NOMO-1 treated with dmso at 0.1 percent for 144 hours (cell line): ENCODE measurements around the gene MACROH2A2.
"Not testable (repeated sequence)": the region's sequence is repeated elsewhere in the genome, so short reads cannot be mapped to it uniquely, and the experiment has no call there.

Experiments
- DNase-seq: peaks from one replicate; lab custom pipeline; 2025; ENCODE audit not compliant: unreplicated experiment; lab: John Stamatoyannopoulos, UW

The MACROH2A2 gene

DNA sequence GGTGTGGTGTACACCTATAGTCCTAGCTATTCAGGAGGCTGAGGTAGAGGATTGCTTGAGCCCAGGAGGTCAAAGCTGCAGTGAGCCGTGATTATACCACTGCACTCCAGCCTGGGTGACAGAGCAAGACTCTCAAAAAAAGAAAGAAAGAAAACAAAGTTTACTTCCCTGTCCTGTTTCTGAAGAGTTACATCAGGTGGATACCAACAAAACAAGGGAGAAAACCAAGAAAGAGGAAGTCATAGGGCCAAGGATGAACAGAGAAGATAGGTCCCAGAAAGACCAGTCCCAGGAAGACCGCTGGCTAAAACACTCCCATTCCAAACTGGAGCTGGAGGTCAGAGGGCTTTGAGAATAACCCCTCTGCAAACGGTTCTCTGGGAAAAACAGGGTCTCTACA is 13.5 kb downstream of the MACROH2A2 start:
- no peak for DNase-seq

DNA sequence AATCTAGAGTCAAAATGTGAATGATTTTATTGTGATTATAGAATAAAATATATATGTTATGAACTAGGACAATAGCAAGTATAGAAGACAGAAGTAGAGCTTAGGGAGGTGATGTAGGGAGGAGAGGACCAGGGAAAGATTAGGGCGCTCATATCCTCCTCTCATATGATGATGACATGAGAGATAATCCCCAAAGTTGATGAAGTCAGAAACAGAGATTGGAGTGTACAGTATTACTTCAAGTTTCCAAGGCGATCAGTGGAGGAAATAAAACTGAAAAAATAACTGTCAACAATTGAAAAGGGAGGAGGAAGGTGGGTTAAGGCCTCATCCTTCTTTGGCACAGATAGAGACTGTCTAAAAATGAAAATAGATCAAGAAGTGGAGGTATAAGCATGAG is 14.9 kb downstream of the MACROH2A2 start:
- DNase-seq, result no peak

GRCh38 chr10:70068925-70069324 is 16.3 kb downstream of the MACROH2A2 start:
- no peak for DNase-seq

DNA sequence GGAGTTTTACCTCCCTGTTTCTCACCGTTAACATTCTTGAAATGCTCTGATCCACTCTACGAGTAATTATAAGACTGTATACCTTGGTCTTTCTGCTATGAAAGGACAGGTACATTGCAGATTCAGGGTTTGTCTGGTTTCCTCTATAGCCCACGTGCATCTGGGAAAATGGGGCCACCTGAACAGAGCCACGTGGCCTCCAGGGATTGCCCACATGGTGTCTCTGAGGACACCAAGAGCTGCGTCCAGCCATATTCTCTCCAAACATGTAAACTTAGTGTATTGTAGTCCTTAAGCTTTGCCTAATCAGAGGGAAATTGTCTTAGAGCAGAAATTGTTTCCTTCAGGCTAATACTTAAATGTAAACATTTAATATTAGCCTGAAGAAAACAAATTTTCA is 16.7 kb downstream of the MACROH2A2 start:
- DNase-seq, result no peak

GRCh38 chr10:70070834-70071233 is 18.2 kb downstream of the MACROH2A2 start:
- DNase-seq, result no peak

DNA sequence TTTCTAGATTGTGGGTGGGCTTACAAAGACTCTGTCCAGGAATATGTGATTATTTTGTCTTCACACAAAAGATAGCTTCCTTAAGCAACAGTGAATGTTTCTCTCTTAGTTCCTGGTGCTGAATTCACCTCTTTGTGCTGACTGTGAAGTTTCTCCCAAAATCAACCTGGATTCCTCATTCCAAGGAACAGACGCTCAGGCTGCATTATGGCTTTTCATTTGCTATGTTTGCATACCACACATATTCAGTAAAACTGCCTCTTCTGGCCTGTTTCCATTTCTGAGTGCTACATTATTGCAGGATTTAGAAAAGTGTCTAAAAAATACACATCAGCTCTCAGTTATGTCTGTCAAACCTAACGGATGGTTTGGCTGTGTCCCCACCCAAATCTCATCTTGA is 21.5 kb downstream of the MACROH2A2 start:
- DNase-seq, result no peak

DNA sequence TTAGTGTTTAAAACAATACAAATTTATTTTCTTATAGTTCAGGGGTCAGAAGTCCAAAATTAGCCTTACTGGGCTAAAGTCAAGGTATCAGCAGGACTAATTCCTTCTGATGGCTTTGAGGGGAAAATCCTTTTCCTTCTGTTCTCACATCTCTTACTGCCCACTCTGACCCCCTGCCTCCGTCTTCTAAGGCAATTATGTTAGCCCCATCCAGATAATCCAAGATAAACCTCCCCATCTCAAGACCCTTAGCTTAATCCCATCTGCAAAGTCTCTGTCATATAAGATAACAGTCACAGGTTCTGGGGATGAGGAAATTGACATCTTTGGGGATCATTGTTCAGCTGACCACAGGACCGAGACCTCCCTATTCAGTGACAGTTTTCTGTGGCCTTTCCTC is 22.3 kb downstream of the MACROH2A2 start:
- no peak for DNase-seq

GRCh38 chr10:70078329-70078728 is 25.7 kb downstream of the MACROH2A2 start:
- DNase-seq, result no peak

DNA sequence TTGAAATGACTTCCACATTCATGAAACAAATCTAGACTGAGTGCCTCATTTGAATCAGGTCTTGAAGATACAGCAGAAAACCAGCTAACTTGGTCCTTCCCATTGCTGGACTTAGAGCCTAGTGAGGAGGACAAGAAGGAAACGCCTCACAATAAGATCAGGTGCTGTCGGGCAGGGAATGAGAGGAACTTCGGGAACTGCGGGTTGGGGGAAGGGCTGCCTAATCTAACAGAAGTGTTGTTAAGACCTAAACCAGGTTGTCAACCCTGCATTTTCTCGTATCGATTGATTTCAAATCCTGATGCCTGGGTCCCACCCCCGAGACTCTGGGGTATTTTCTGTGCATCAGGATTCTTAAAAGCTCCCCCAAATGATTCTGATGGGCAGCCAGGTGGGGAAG is 26.3 kb downstream of the MACROH2A2 start:
- DNase-seq, result no peak

DNA sequence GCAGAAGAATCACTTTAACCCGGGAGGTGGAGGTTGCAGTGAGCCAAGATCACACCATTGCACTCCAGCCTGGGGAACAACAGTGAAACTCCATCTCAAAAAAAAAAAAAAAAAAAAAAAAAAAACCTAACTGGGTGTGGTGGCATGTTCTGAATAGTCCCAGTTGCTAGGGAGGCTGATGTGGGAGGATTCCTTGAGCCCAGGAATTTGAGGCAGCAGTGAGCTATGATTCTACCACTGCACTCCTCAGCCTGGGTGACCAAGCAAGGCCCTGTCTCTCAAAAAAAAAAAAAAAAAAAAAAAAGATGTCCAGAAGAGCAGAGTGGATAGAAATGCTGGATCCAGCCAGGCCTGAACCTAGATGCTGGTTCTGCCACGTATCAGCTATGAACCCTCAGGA is 28.1 kb downstream of the MACROH2A2 start:
- not testable (repeated sequence) for DNase-seq

DNA sequence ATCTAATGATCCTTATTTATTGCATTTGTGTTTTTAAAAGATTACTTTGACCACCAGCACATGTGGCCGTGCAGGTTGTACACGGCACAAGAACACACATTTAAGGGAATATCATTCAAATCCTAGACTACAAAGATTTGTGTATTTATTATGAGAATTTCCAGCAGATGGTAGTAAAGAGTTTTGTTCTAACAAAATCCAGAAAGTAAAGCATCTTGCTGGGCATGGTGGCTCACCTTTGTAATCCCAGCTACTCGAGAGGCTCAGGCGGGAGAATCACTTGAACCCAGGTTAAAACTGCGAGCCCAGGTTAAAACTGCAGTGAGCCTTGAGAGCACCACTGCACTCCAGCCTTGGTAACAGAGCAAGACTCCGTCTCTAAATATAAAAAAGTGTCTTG is 31.5 kb downstream of the MACROH2A2 start:
- DNase-seq, result no peak

GRCh38 chr10:70085975-70086613 is 33.4 kb downstream of the MACROH2A2 start:
- no peak for DNase-seq

DNA sequence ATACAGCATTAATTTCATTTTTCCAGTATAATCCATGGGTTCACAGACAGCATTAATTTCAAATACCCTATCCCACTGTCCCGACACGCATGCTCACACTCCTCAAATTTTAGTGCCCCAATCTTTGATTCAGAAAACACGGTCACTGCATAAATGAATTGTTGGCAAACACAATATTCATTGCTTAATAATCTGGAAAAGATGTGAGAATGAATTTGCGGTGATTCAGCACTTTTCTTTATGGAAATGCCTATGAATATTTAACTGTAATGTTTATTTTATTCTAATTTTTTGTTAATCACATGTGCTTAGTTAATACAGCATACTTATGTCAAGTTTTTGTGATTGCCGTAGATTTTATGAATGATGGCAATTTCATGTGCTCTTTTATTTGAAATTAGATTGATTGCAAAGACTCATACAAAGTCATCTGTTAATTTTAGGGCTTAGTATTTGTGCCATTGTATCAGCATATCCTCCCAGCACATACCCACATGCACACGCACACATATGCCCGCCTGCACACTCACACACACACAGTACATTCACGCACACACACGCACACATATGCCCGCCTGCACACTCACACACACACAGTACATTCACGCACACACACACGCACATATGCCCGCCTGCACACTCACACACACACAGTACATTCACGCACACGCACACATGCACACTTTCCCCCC is 35.1 kb downstream of the MACROH2A2 start:
- DNase-seq, result no peak

DNA sequence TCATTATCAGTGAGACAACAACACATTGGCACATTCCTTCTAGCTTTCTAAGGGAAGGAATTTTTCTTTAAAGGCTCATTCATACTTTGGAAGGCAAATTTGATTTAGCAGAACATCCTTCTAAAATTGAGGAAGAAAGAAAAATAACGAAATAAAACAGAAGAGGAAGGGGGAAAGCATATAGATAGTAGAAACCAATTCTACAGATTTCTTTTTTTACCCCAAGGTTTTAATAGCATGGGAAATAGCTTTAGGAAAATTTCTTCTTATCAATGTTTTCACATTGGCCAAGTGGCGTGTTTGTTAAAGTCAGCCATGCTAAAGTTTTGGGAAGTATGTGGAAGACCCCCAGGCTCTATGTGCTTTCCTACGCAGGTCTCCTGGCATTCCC is 35.7 kb downstream of the MACROH2A2 start:
- DNase-seq, result no peak

GRCh38 chr10:70090013-70090412 is 37.4 kb downstream of the MACROH2A2 start:
- no peak for DNase-seq

DNA sequence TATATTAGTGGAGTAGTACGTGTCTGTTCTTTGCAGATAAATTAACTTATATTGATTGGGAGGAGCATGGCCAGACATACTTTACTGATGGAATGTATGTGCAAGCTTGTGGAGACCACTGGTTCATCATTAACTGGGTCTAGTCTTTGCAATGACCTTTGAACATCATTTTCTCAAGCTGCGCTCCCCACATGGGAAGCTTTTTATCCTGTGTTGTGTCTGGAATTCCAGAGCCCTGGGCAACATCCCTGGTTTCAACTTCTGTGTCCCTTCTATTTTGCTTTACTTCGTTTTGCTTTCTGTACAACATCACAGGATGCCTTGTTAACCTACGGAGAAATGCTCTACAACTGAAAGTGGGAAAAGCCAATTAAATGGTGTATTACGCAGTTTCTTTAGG is 38.3 kb downstream of the MACROH2A2 start:
- no peak for DNase-seq

DNA sequence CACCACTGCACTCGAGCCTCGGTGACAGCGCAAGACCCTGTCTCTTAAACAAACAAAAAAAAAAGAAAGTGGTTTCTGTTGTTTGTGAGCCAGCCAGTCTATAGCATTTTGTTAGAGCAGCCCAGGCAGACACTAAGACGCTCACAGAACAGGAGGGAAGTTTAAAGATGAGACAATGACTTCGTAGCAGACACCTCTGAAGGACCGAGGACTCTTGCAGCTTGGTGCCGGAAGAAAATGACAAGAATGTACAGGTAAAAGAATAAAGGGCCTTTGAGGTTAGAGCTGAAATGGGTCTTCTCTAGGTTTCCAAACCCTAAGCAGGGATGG is 39.7 kb downstream of the MACROH2A2 start:
- no peak for DNase-seq

- no peak for DNase-seq
These were observed 40.8 kb downstream of the MACROH2A2 start for GRCh38 chr10:70093335-70093944.

DNA sequence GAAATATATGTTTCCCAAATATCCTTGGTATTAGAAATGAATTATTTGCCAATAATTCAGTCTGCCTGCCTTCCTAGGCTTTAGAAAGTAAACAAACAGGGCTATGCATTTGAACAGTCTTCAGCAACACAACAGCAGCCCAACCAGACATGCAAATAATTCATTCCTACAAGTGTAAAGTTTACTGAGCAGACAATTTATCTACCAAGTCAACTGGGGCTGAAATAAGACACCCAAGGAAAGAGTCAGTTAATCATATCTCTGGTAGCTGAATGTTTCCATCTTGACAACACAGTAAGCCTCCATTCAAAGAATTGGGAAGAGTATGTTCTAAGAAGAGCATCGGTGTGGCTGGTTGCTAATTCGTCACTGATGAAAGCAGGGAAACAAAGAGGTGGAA is 41.6 kb downstream of the MACROH2A2 start:
- DNase-seq, result no peak

DNA sequence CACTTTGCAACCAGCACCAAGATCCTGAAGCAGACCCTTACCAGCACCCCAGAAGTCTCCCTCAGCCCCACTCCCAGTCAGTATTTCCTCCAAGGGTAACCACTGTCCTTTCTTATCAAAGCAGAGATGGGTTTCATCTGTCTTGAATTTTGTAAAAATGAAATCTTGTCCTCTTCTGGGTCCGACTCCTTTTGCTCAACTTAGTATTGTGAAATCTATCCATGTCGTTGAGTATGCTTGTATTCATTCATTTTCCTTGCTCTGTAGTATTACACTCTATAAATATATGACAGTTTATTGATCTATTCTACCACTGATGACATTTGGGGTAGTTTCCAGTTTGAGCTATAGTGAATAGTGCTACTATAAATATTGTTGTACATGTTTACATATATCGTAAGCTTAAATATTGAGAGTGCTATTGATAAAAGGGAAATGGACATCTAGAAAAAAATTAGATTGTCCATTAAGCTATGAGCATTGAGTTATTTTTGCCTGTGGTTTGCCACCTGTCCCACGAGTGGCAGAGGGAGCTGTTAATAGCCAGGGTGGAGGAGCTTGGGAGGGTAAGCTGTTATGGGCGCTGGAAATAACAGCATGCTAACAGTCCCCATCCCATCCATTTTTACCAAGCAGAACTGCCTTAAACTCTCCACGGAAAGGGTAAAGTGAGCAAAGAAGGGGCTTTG is 43.5 kb downstream of the MACROH2A2 start:
- no peak for DNase-seq

- DNase-seq, result no peak
These were observed 44.2 kb downstream of the MACROH2A2 start for GRCh38 chr10:70096705-70097420.
